ENCODE measurements around the gene CSRNP3. TPM values are rescaled to one million over a fixed set of nuclear protein-coding genes. Genes with fewer than 3 reads are reported as not detected.

CSRNP3 gene
- total RNA-seq, 1 donor from 2014 or later, result 31.2 TPM

- Mint-ChIP-seq H3K27me3 (ENCODE audit: low read depth) (no peaks in the 10 kb centered on the region), H3K27ac (no peak overlapping the region), H3K36me3 (no peaks in the 10 kb centered on the region), H3K9me3 (no peaks in the 10 kb centered on the region), H3K4me1 (peaks cover 43% of the 10 kb centered on the region), H3K4me3 (no peak overlapping the region)
- TF ChIP-seq, protein P1, sequence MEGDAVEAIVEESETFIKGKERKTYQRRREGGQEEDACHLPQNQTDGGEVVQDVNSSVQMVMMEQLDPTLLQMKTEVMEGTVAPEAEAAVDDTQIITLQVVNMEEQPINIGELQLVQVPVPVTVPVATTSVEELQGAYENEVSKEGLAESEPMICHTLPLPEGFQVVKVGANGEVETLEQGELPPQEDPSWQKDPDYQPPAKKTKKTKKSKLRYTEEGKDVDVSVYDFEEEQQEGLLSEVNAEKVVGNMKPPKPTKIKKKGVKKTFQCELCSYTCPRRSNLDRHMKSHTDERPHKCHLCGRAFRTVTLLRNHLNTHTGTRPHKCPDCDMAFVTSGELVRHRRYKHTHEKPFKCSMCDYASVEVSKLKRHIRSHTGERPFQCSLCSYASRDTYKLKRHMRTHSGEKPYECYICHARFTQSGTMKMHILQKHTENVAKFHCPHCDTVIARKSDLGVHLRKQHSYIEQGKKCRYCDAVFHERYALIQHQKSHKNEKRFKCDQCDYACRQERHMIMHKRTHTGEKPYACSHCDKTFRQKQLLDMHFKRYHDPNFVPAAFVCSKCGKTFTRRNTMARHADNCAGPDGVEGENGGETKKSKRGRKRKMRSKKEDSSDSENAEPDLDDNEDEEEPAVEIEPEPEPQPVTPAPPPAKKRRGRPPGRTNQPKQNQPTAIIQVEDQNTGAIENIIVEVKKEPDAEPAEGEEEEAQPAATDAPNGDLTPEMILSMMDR (IDR thresholded peaks at IDR 0.05; ENCODE audit: unreplicated experiment), result no peak
- no peak for DNase-seq (ENCODE audit: low spot score in 2 of 2, unreplicated experiment in 2 of 2)
Measured at GRCh38 chr2:165567273-165567672, 97.8 kb downstream of the CSRNP3 start.

DNA sequence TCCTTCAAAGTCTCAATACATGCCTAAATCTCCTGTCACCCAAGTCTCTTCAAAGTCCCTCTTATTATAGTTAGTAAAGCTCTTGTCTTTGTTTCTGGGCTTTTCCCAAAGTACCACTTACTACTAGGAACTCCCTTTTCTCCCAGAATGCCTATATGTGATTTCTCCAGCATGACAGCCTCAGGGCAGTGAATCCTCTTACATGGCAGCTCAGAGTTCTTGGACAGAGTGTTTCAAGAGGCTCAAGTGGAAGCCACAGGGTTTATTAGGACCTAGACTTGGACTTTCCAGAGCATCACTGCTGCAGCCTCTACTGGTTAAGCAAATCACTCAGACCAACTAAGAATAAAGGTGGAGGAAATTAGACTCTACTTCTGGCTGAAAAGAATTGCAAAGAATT lies 98.9 kb downstream of the CSRNP3 start:
- Mint-ChIP-seq H3K9me3 (no peaks in the 10 kb centered on the region), H3K27me3 (ENCODE audit: low read depth) (no peaks in the 10 kb centered on the region), H3K4me3 (no peak overlapping the region), H3K27ac (no peak overlapping the region), H3K36me3 (no peaks in the 10 kb centered on the region), H3K4me1 (peaks cover 41% of the 10 kb centered on the region)
- TF ChIP-seq, protein P1 (IDR thresholded peaks at IDR 0.05; ENCODE audit: unreplicated experiment), result no peak
- DNase-seq (ENCODE audit: low spot score in 2 of 2, unreplicated experiment in 2 of 2), result no peak

- no peaks in the 10 kb centered on the region for H3K9me3 Mint-ChIP-seq
- no peak overlapping the region for H3K4me3 Mint-ChIP-seq
- TF ChIP-seq, protein P1 (IDR thresholded peaks at IDR 0.05; ENCODE audit: unreplicated experiment), result no peak
- no peaks in the 10 kb centered on the region for H3K27me3 Mint-ChIP-seq (ENCODE audit: low read depth)
- DNase-seq (ENCODE audit: low spot score in 2 of 2, unreplicated experiment in 2 of 2), result no peak
- H3K4me1 Mint-ChIP-seq, result peaks cover 53% of the 10 kb centered on the region
- H3K27ac Mint-ChIP-seq, result no peak overlapping the region
- no peaks in the 10 kb centered on the region for H3K36me3 Mint-ChIP-seq
Measured at GRCh38 chr2:165571477-165571876, 102.0 kb downstream of the CSRNP3 start.

GRCh38 chr2:165572151-165572550 lies 102.7 kb downstream of the CSRNP3 start:
- no peak for DNase-seq (ENCODE audit: low spot score in 2 of 2, unreplicated experiment in 2 of 2)
- Mint-ChIP-seq H3K4me1 (peaks cover 56% of the 10 kb centered on the region), H3K27me3 (ENCODE audit: low read depth) (no peaks in the 10 kb centered on the region), H3K4me3 (peak overlapping the region; percentile 22), H3K9me3 (no peaks in the 10 kb centered on the region), H3K27ac (peak overlapping the region; percentile 88), H3K36me3 (no peaks in the 10 kb centered on the region)
- TF ChIP-seq, protein P1 (IDR thresholded peaks at IDR 0.05; ENCODE audit: unreplicated experiment), result no peak

DNA sequence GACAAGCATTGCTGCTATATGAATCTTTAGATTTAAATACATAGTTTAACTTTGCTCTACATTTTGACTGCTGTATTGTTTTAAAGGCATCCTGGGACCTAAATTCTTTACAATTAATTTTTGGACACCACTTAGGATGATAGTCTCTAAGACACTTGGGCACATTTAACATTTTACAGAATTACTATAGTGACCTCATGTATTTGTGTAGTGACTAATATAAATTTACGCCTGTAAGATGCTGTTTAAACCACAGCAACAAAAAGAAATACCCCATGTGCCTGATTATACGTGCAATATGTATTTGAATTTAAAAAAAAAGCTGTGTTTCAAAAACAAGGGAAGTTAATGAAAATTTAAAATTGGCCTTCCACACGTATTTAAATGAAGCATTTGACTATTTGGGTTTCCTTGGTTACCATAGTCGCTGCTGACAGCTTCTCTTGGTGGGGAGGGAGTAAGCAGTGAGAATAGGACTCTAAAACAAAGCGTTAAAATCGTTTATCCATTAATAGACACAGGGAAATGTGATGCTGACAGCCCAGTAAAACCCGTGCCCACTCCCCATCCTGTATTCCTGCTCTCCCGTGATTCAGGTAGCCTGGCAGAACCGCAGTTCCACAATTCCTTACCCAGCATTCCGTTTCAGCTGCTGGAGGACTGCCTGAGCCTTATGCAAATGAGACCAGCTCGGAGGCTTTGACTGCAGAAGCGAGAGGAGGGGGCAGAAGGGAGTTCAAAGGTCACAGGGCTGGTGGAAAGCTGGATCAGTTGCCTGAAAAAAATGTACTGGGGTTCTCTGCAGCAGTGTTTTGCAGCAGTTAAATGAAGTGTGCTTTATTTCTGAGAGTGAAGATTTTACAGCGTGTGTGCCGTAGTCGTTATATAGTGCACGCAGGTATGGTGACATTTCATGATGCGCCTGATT lies 104.3 kb downstream of the CSRNP3 start:
- H3K9me3 Mint-ChIP-seq, result no peaks in the 10 kb centered on the region
- peak in 1 of 2 experiments; percentile 46 for DNase-seq (ENCODE audit: low spot score in 2 of 2, unreplicated experiment in 2 of 2)
- peaks cover 55% of the 10 kb centered on the region for H3K4me1 Mint-ChIP-seq
- peak overlapping the region; percentile 73 for H3K4me3 Mint-ChIP-seq
- H3K27me3 Mint-ChIP-seq (ENCODE audit: low read depth), result no peaks in the 10 kb centered on the region
- H3K36me3 Mint-ChIP-seq, result no peaks in the 10 kb centered on the region
- TF ChIP-seq, protein P1 (IDR thresholded peaks at IDR 0.05; ENCODE audit: unreplicated experiment), result no peak
- peak overlapping the region; percentile 81 for H3K27ac Mint-ChIP-seq
